ENCODE data around the gene RNASEH2A. TPM values are rescaled to one million over a fixed set of nuclear protein-coding genes. Genes with fewer than 3 reads are reported as not detected.
A peak's percentile ranks its signal among the peaks of the same experiment; 100 is the strongest.

Gene RNASEH2A
- total RNA-seq, 2 experiments from 2014 or later, result 27.0 to 51.1 TPM

DNA sequence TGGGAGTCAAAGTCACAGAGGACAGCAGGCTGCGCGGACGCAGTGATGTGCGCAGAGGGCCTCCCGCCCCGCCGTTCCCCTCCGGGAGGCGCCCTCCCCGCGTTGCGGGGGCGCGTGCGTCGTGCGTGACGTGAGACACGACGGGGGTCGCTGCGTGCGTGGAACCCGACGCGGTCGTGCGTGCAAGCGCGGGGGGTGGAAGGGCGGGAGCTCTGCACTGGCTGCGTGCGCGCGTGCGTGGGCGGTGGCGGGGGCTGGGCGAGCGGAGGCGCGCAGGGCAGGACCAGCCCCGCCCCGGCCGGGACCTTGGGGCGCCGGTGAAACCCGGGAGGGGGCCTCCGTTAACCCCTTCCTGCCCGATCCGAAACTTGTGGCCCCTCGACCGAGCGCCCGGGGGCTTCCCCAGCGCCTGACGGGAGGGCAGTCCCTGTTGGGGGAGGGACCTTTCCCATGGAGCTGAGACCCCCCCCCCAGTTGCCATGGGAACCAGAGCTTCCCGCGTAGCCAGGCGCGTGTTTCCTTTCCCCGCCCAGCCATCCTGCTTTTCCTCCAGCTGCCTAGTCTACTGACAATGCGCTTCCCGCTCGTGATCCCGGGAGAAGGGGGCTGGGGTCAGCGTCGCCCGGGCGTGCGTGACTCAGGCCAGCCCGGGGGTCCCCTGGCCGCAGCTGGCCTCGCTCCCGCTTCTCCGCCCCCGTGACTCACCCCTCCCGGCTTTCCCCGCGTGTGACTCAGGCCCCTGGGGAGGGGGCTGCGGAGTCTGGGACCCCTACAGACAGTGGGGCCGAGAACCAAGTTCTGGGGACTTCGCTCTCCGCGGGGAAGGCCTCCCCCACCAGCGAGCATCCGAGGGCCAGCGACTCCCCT lies 23.7 kb upstream of the RNASEH2A start:
- no peaks in the 10 kb centered on the region for H3K36me3 Mint-ChIP-seq (ENCODE audit: low read depth)
- POLR2A ChIA-PET, result interaction anchor here (2.9 kb wide), 1 partner anchor 10 kb away, joined by 53 read pairs; the partner anchor contains the start of gene JUNB
- peak overlapping the region; percentile 98 for H3K27ac Mint-ChIP-seq

DNA sequence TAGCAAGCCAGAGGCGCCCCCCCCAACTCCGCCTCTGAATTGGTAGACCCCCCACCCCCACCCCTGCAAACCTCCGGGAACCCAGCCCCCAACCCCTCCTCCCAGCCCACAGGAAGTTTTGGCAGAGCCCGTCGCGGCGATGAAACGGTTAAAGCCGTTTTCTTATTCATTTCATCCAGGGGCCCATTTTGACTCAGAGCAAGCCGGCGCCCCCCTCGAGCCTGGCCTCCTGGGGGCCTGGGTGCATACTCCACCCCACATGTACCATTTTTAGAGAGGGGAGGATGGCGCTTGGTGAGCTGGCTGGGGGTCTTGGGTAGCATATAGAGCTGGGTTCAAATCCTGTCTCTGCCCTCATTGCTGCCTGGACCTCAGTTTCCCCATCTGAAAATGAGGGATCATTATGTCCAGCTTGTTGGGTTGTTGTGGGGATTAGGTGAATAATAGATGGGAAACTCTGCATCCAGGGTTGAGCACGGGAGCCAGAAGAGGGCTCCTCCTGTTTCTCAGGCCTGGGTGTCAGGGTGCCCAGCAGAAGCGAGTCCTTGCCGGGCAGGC lies 23.0 kb upstream of the RNASEH2A start:
- ChIA-PET POLR2A (interaction anchor here (0.6 to 2.9 kb wide), 2 partner anchors 9 to 380 kb away, joined by 3 to 53 read pairs; partner anchors contain the start of gene JUNB), CTCF (interaction anchor here (0.6 to 12.0 kb wide), 3 partner anchors 12 to 26 kb away, joined by 3 to 285 read pairs (median 5); partner anchors contain the start of gene JUNB)
- peak; percentile 92 for DNase-seq
- Mint-ChIP-seq H3K4me1 (peaks cover 34% of the 10 kb centered on the region), H3K36me3 (ENCODE audit: low read depth) (no peaks in the 10 kb centered on the region), H3K9me3 (ENCODE audit: low read depth) (no peaks in the 10 kb centered on the region), H3K4me3 (peak overlapping the region; percentile 74), H3K27me3 (no peaks in the 10 kb centered on the region), H3K27ac (no peak overlapping the region)
- peak; percentile 28 for ATAC-seq
- intact Hi-C loops (cut with DNase I, micrococcal nuclease), result loop anchor here (2.0 to 10.0 kb wide), 6 partner anchors 47 to 1741 kb away; partner anchors contain the start of genes CALR (in 1 of the 2), GET3 (in 1 of the 2), TECR (in 1 of the 2) and ZNF490 (in 1 of the 2)

More for the DNA sequence above, 23.7 kb upstream of the RNASEH2A start:
- intact Hi-C loops (cut with DNase I, micrococcal nuclease), result loop anchor here (1.0 to 10.0 kb wide), 8 partner anchors 8 to 1742 kb away; partner anchors contain the start of genes CALR (in 1 of the 2), GET3 (in 1 of the 2), JUNB (in 1 of the 2) and TECR (in 1 of the 2)
- H3K27me3 Mint-ChIP-seq, result no peaks in the 10 kb centered on the region
- DNase-seq (peak; percentile 95), ATAC-seq (peak; percentile 40)
- H3K9me3 Mint-ChIP-seq (ENCODE audit: low read depth), result no peaks in the 10 kb centered on the region
- peaks cover 33% of the 10 kb centered on the region for H3K4me1 Mint-ChIP-seq
- CTCF ChIA-PET, result interaction anchor here (0.6 to 12.0 kb wide), 4 partner anchors 9 to 25 kb away, joined by 3 to 285 read pairs (median 4); partner anchors contain the start of gene JUNB
- H3K4me3 Mint-ChIP-seq, result peak overlapping the region; percentile 74

DNA sequence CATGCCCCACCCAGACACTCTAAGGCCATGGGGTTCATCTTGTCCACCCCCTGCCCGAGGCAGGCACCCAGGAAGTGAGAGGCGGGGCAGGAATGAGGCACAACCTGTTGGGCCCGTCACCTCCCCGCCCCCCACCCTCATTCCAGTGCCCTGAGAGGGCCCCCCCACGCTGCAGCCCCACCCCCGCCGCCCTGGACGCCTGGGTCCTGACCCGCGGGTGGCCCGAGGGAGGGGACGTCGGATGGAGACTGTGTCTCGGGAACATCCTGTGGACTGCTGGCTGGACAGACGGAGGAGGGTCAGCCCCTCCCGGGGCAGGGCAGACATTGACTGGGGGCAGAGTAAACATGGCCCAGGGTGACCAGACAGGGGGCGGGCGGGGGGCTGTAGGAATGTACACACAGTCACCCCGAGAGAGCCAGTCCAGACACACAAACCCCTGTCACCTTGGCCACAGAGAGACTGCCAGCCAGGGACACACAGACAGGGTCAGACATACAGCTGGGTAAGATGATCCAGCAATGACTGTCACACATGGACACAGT lies 22.5 kb upstream of the RNASEH2A start:
- DNase-seq (peak; percentile 57), ATAC-seq (no peak)
- CTCF ChIA-PET, result interaction anchor here (2.0 kb wide), 1 partner anchor 18 kb away, joined by 5 read pairs; no protein-coding TSS in a partner anchor
- H3K4me3 Mint-ChIP-seq, result peak overlapping the region; percentile 74
- POLR2A ChIA-PET, result interaction anchor here (0.6 to 2.9 kb wide), 2 partner anchors 8 to 379 kb away, joined by 3 to 53 read pairs; partner anchors contain the start of gene JUNB
- no peak overlapping the region for H3K27ac Mint-ChIP-seq
- peaks cover 32% of the 10 kb centered on the region for H3K4me1 Mint-ChIP-seq
- no peaks in the 10 kb centered on the region for H3K36me3 Mint-ChIP-seq (ENCODE audit: low read depth)
- H3K9me3 Mint-ChIP-seq (ENCODE audit: low read depth), result no peaks in the 10 kb centered on the region
- intact Hi-C loops (cut with DNase I, micrococcal nuclease), result loop anchor here (2.0 to 10.0 kb wide), 6 partner anchors 47 to 1741 kb away; partner anchors contain the start of genes CALR (in 1 of the 2), GET3 (in 1 of the 2), TECR (in 1 of the 2) and ZNF490 (in 1 of the 2)
- H3K27me3 Mint-ChIP-seq, result no peaks in the 10 kb centered on the region

DNA sequence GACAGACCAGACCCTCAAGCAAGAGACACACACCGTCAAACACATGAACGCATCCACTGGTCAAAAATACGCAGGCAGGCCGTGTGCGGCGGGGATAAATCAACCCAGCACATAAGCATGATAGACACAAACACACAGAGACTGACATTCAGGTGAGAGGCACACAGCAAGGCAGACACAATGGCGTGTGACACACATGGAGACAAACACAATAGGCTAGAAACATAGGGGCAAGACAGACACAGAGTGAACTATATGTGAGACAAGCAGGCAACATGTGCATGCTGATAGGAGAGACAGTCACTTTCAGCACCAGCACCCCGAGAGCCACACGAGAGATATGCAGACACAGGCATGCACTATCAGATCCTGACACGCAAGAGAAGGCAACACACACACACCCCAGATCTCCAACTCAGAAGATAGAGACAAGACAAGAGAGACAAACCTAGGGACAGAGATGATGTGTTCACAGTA lies 22.0 kb upstream of the RNASEH2A start:
- H3K4me1 Mint-ChIP-seq, result peaks cover 32% of the 10 kb centered on the region
- H3K9me3 Mint-ChIP-seq (ENCODE audit: low read depth), result no peaks in the 10 kb centered on the region
- no peaks in the 10 kb centered on the region for H3K36me3 Mint-ChIP-seq (ENCODE audit: low read depth)
- DNase-seq (peak; percentile 57), ATAC-seq (peak; percentile 11)
- CTCF ChIA-PET, result interaction anchor here (2.0 kb wide), 1 partner anchor 18 kb away, joined by 5 read pairs; no protein-coding TSS in a partner anchor
- H3K27me3 Mint-ChIP-seq, result no peaks in the 10 kb centered on the region
- no peak overlapping the region for H3K4me3 Mint-ChIP-seq
- POLR2A ChIA-PET, result interaction anchor here (2.9 kb wide), 1 partner anchor 8 kb away, joined by 53 read pairs; the partner anchor contains the start of gene JUNB
- intact Hi-C loops (cut with DNase I, micrococcal nuclease), result loop anchor here (5.0 to 10.0 kb wide), 3 partner anchors 172 to 1740 kb away; partner anchors contain the start of genes TECR (in 1 of the 2), ZNF490 (in 1 of the 2) and ZNF791 (in 1 of the 2)
- H3K27ac Mint-ChIP-seq, result no peak overlapping the region

DNA sequence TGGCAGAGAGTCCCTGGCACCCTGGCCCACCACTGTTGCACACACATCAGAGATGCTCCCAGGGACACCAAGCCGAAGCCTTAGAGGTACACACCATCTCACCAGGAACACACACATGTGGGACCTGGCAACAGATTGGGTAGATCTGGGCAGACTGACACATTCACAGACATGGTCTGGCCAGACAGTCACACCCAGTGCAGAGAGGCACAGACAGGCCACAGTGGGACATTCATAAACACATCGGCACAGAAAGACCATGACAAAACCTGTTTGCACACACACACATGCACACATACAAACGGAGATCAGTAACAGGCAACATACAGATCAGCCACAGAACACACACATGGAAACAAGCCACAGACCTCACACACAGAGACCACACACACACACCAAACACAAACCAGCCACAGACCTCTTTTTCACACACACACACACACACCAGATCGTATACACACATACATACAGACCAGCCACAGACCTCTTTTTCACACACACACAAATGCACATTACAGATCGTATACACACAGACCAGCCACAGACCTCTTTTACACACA lies 21.4 kb upstream of the RNASEH2A start:
- no peak overlapping the region for H3K4me3 Mint-ChIP-seq
- peak; percentile 54 for DNase-seq
- peak; percentile 2 for ATAC-seq
- POLR2A ChIA-PET, result no interaction called here
- CTCF ChIA-PET, result no interaction called here
- H3K36me3 Mint-ChIP-seq (ENCODE audit: low read depth), result no peaks in the 10 kb centered on the region
- no peak overlapping the region for H3K27ac Mint-ChIP-seq
- H3K27me3 Mint-ChIP-seq, result no peaks in the 10 kb centered on the region
- peaks cover 26% of the 10 kb centered on the region for H3K4me1 Mint-ChIP-seq
- intact Hi-C loops (cut with DNase I, micrococcal nuclease), result loop anchor here (5.0 to 10.0 kb wide), 3 partner anchors 173 to 1740 kb away; partner anchors contain the start of genes TECR (in 1 of the 2), ZNF490 (in 1 of the 2) and ZNF791 (in 1 of the 2)
- H3K9me3 Mint-ChIP-seq (ENCODE audit: low read depth), result no peaks in the 10 kb centered on the region

DNA sequence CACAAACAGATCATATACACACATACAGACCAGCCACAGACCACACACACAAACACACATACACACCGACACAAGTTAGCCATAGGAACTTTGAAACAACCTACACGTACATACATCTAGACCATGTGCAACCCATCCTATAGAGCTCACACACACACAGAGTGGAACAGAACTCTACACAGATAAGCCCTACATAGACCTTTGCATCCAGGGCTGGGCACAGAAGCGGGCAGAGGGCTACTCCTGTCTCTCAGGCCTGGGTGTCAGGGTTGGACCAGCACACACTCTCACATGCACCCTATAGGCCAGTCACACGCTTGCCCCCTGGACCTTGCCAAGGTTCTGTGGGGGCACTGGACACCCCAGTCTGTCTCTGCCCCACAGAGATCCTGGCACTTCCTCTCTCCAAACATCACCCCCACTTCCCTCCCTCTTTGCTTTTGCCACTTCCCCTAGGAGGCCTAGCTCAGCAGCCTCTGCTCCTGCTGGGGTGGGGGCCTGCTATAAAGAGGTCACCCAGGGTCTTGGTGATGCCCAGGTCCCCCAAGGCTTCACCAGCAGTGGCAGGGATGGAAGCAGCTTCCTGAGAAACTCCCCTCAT lies 20.9 kb upstream of the RNASEH2A start:
- H3K9me3 Mint-ChIP-seq (ENCODE audit: low read depth), result no peaks in the 10 kb centered on the region
- H3K4me3 Mint-ChIP-seq, result no peak overlapping the region
- POLR2A ChIA-PET, result no interaction called here
- no peak overlapping the region for H3K27ac Mint-ChIP-seq
- H3K36me3 Mint-ChIP-seq (ENCODE audit: low read depth), result peaks cover 1% of the 10 kb centered on the region
- CTCF ChIA-PET, result interaction anchor here (0.6 to 0.9 kb wide), 4 partner anchors 9 to 149 kb away, joined by 3 to 4 read pairs (median 4); no protein-coding TSS in a partner anchor
- ATAC-seq (no peak), DNase-seq (peak; percentile 32)
- no peaks in the 10 kb centered on the region for H3K27me3 Mint-ChIP-seq
- H3K4me1 Mint-ChIP-seq, result peaks cover 24% of the 10 kb centered on the region
- intact Hi-C loops (cut with DNase I, micrococcal nuclease), result loop anchor here (10.0 kb wide), 2 partner anchors 1579 to 1739 kb away; partner anchors contain the start of gene TECR (in 1 of the 2)

DNA sequence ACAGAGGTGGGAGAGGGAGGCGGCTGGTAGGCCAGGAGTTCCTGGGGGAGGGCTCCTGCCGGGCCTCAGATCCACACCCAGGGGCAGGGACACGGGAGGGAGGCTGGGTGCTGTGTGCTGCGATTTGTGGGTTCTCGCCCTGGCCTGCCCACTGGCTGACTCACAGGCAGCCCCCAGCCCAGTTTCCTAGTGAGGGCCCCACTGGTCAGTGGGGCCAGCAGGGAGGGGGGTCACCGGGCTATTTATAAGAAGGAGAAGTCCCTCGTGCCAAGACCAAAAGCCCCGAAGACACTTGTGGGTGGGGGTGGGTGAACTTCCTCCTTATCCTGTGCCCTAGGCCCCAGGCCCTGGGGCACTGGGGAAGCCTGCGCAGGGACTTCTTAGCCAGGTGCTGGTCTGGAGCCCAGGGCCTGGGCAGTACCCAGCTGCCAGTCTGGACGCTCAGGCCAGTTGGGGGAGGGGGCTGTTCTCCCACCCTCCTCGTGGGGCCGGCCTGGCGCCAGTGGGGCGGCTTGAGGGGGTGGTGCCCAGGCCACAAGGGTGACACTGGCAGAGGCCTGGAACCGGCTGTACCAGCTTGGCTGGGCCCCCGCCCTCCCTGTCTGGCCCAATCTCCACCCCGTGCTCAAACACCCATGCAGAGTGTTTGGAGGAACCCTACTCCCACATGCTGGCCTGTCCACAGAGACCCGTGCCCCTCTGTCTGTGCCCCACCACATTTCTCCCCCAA lies 20.1 kb upstream of the RNASEH2A start:
- CTCF ChIA-PET, result interaction anchor here (0.6 to 3.4 kb wide), 5 partner anchors 9 to 148 kb away, joined by 3 to 39 read pairs (median 4); no protein-coding TSS in a partner anchor
- H3K4me1 Mint-ChIP-seq, result peaks cover 27% of the 10 kb centered on the region
- no peak overlapping the region for H3K4me3 Mint-ChIP-seq
- DNase-seq (peak; percentile 37), ATAC-seq (no peak)
- POLR2A ChIA-PET, result no interaction called here
- peaks cover 1% of the 10 kb centered on the region for H3K36me3 Mint-ChIP-seq (ENCODE audit: low read depth)
- H3K27ac Mint-ChIP-seq, result peak overlapping the region; percentile 81
- no peaks in the 10 kb centered on the region for H3K27me3 Mint-ChIP-seq
- intact Hi-C loops (cut with DNase I, micrococcal nuclease), result loop anchor here (10.0 kb wide), 2 partner anchors 1578 to 1738 kb away; partner anchors contain the start of gene TECR (in 1 of the 2)
- no peaks in the 10 kb centered on the region for H3K9me3 Mint-ChIP-seq (ENCODE audit: low read depth)

DNA sequence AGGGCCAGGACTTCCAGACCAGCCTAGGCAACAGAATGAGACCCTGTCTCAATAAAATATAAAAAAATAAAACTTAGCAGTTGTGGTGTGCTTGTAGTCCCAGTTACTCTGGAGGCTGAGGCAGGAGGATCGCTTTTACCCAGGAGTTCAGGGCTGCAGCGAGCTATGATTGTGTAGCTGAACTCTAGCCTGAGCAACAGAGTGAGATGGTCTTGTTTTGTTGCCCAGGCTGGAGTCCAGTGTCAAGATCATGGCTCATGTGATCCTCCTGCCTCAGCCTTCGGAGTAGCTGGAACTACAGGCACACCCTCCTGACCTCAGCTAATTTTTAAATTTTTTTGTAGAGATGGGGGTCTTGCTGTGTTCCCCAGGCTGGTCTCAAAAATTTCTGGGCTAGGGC lies 19.4 kb upstream of the RNASEH2A start:
- H3K9me3 Mint-ChIP-seq (ENCODE audit: low read depth), result no peaks in the 10 kb centered on the region
- H3K27ac Mint-ChIP-seq, result peak overlapping the region; percentile 69
- H3K4me3 Mint-ChIP-seq, result no peak overlapping the region
- DNase-seq, result no peak
- ChIA-PET CTCF (interaction anchor here (0.7 to 3.4 kb wide), 2 partner anchors 9 kb away, joined by 6 to 39 read pairs; no protein-coding TSS in a partner anchor), POLR2A (no interaction called here)
- ATAC-seq, result no peak
- H3K4me1 Mint-ChIP-seq, result peaks cover 21% of the 10 kb centered on the region
- H3K36me3 Mint-ChIP-seq (ENCODE audit: low read depth), result peaks cover 5% of the 10 kb centered on the region
- intact Hi-C loops (cut with DNase I, micrococcal nuclease), result loop anchor here (10.0 kb wide), 2 partner anchors 1578 to 1738 kb away; partner anchors contain the start of gene TECR (in 1 of the 2)
- no peaks in the 10 kb centered on the region for H3K27me3 Mint-ChIP-seq

DNA sequence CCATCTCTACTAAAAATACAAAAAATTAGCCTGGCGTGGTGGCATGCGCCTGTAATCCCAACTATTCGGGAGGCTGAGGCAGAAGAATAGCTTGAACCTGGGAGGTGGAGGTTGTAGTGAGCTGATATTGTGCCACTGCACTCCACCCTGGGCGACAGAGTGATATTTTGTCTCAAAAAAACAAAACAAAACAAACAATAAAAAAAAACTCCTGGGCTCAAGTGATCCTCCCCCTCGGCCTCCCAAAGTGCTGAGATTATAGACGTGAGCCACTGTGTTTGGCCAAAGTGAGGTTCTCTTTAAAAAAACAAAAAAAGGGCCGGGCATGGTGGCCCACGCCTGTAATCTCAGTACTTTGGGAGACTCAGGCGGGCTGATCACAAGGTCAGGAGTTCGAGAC lies 18.9 kb upstream of the RNASEH2A start:
- intact Hi-C loops (cut with DNase I, micrococcal nuclease), result loop anchor here (10.0 kb wide), 2 partner anchors 1577 to 1737 kb away; partner anchors contain the start of gene TECR (in 1 of the 2)
- Mint-ChIP-seq H3K36me3 (ENCODE audit: low read depth) (peaks cover 7% of the 10 kb centered on the region), H3K4me1 (peaks cover 18% of the 10 kb centered on the region), H3K4me3 (no peak overlapping the region), H3K9me3 (ENCODE audit: low read depth) (no peaks in the 10 kb centered on the region), H3K27ac (no peak overlapping the region), H3K27me3 (no peaks in the 10 kb centered on the region)
- no peak for DNase-seq
- no peak for ATAC-seq
- ChIA-PET CTCF (interaction anchor here (1.3 to 3.4 kb wide), 2 partner anchors 9 to 10 kb away, joined by 5 to 39 read pairs; no protein-coding TSS in a partner anchor), POLR2A (interaction anchor here (2.4 kb wide), 1 partner anchor 9 kb away, joined by 9 read pairs; no protein-coding TSS in a partner anchor)

Data from activated CD4-positive, alpha-beta T cell treated with anti-CD3 and anti-CD28 coated beads for 36 hours (primary cell).